Osteocyte (in vitro differentiated cells): Measurements from ENCODE around the gene TFR2. TPM values are rescaled to one million over a fixed set of nuclear protein-coding genes. Genes with fewer than 3 reads are reported as not detected.
"Not testable (repeated sequence)": the region's sequence is repeated elsewhere in the genome, so short reads cannot be mapped to it uniquely, and the experiment has no call there.

ENCODE experiments used
- DNase-seq: peaks from one replicate; pipeline ENCODE4 v3.0.0; 2021; ENCODE audit warnings: mixed read lengths; ENCODE audit not compliant: unreplicated experiment; ENCODE audit errors: extremely low spot score
- H3K27ac Mint-ChIP-seq: one replicate; pipeline ENCODE4 v1.8.0; 2021; ENCODE audit warnings: mild to moderate bottlenecking, mixed read lengths; ENCODE audit not compliant: unreplicated experiment
- H3K27me3 Mint-ChIP-seq: one replicate; pipeline ENCODE4 v1.8.0; 2021; ENCODE audit warnings: mixed read lengths; ENCODE audit not compliant: unreplicated experiment
- H3K36me3 Mint-ChIP-seq: one replicate; pipeline ENCODE4 v1.8.0; 2021; ENCODE audit warnings: mixed read lengths; ENCODE audit not compliant: unreplicated experiment
- H3K4me1 Mint-ChIP-seq: one replicate; pipeline ENCODE4 v1.8.0; 2021; ENCODE audit warnings: mixed read lengths; ENCODE audit not compliant: unreplicated experiment
- H3K4me3 Mint-ChIP-seq: one replicate; pipeline ENCODE4 v1.8.0; 2021; ENCODE audit warnings: mild to moderate bottlenecking, moderate library complexity, mixed read lengths; ENCODE audit not compliant: unreplicated experiment
- H3K9me3 Mint-ChIP-seq: one replicate; pipeline ENCODE4 v1.8.0; 2021; ENCODE audit warnings: mixed read lengths; ENCODE audit not compliant: unreplicated experiment
- total RNA-seq: library from RNA; stranded (reverse); gene quantifications from 2 replicates; pipeline ENCODE4 v1.2.1, GENCODE V29; 2021
- TF ChIP-seq, protein P1 (sequence below): fragments of 200-600 bp; sonication (generic); IDR thresholded peaks from 2 replicates; pipeline ENCODE4 v1.5.0; 2021; ENCODE audit warnings: antibody characterized with exemption, mild to moderate bottlenecking, moderate library complexity

Gene TFR2
- total RNA-seq, 1 donor from 2014 or later, result 0.19 TPM

GRCh38 chr7:100670074-100670473, 28.7 kb upstream of the TFR2 start:
- H3K4me1 Mint-ChIP-seq, result peaks cover 5% of the 10 kb centered on the region
- H3K27ac Mint-ChIP-seq, result no peak overlapping the region
- TF ChIP-seq, protein P1, sequence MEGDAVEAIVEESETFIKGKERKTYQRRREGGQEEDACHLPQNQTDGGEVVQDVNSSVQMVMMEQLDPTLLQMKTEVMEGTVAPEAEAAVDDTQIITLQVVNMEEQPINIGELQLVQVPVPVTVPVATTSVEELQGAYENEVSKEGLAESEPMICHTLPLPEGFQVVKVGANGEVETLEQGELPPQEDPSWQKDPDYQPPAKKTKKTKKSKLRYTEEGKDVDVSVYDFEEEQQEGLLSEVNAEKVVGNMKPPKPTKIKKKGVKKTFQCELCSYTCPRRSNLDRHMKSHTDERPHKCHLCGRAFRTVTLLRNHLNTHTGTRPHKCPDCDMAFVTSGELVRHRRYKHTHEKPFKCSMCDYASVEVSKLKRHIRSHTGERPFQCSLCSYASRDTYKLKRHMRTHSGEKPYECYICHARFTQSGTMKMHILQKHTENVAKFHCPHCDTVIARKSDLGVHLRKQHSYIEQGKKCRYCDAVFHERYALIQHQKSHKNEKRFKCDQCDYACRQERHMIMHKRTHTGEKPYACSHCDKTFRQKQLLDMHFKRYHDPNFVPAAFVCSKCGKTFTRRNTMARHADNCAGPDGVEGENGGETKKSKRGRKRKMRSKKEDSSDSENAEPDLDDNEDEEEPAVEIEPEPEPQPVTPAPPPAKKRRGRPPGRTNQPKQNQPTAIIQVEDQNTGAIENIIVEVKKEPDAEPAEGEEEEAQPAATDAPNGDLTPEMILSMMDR, result no peak
- no peaks in the 10 kb centered on the region for H3K9me3 Mint-ChIP-seq
- H3K36me3 Mint-ChIP-seq, result no peaks in the 10 kb centered on the region
- peaks cover 30% of the 10 kb centered on the region for H3K27me3 Mint-ChIP-seq
- no peak for DNase-seq
- H3K4me3 Mint-ChIP-seq, result no peak overlapping the region

DNA sequence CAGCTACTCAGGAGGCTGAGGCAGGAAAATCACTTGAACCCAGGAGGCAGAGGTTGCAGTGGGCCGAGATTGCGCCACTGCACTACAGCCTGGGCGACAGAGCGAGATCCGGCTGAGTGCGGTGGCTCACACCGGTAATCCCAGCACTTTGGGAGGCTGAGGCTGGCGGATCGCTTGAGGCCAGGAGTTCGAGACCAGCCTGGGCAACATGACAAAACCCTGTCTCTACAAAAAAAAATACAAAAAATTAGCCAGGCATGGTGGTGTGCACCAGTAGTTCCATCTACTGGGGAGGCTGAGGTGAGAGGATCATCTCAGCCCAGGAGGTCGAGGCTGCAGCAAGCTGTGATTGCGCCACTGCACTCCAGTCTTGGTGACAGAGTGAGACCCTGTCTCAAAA, 27.8 kb upstream of the TFR2 start:
- H3K4me3 Mint-ChIP-seq, H3K4me1 Mint-ChIP-seq, H3K9me3 Mint-ChIP-seq, DNase-seq, H3K36me3 Mint-ChIP-seq, H3K27ac Mint-ChIP-seq: not testable (repeated sequence)
- H3K27me3 Mint-ChIP-seq, result peaks cover 30% of the 10 kb centered on the region

DNA sequence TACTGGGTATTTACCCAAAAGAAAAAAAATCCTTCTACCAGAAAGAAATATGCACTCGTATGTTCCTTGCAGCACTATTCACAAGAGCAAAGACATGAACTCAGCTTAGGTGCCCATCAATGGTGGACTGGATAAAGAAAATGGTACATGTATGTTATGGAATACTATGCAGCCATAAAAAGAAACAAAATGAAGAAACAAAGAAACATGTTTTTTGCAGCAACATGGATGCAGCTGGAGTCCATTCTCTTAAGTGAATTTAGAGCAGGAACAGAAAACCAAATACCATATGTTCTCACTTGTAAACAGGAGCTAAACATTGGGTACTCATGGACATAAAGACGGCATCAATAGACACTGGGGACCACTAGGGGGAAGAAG, 26.7 kb upstream of the TFR2 start:
- Mint-ChIP-seq H3K4me3 (no peak overlapping the region), H3K27ac (no peak overlapping the region)
- TF ChIP-seq, protein P1, result no peak

GRCh38 chr7:100667331-100668068, 26.1 kb upstream of the TFR2 start:
- Mint-ChIP-seq H3K27ac (no peak overlapping the region), H3K36me3 (no peaks in the 10 kb centered on the region), H3K9me3 (no peaks in the 10 kb centered on the region), H3K4me3 (no peak overlapping the region), H3K27me3 (peaks cover 30% of the 10 kb centered on the region), H3K4me1 (peaks cover 1% of the 10 kb centered on the region)
- DNase-seq, result no peak
- TF ChIP-seq, protein P1, result no peak

More for the DNA sequence above, 26.7 kb upstream of the TFR2 start:
- Mint-ChIP-seq H3K36me3 (no peaks in the 10 kb centered on the region), H3K9me3 (no peaks in the 10 kb centered on the region), H3K4me1 (peaks cover 4% of the 10 kb centered on the region), H3K27me3 (peaks cover 30% of the 10 kb centered on the region)
- DNase-seq, result no peak

GRCh38 chr7:100665168-100665726, 23.9 kb upstream of the TFR2 start:
- no peak for DNase-seq
- Mint-ChIP-seq H3K36me3 (no peaks in the 10 kb centered on the region), H3K4me3 (no peak overlapping the region), H3K4me1 (no peaks in the 10 kb centered on the region), H3K27me3 (peaks cover 28% of the 10 kb centered on the region), H3K9me3 (no peaks in the 10 kb centered on the region), H3K27ac (no peak overlapping the region)
- TF ChIP-seq, protein P1, result no peak

DNA sequence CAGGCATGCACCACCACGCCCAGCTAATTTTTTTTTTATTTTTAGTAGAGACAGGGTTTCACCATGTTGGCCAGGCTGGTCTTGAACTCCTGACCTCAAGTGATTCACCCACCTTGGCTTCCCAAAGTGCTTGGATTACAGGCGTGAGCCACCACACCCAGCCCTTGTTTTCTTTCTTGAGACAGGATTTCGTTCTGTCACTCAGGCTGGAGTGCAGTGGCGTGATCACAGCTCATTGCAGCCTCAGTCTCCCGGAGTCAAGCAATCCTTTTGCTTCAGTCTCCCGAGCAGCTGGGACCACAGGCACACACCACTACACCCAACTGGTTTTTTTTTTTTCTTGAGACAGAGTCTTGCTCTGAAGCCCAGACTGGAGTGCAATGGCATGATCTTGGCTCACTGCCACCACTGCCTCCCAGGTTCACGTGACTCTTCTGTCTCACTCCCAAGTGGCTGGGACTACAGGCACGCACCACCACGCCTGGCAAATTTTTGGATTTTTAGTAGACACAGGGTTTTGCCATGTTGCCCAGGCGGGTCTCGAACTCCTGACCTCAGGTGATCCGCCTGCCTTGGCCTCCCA, 20.9 kb upstream of the TFR2 start:
- not testable (repeated sequence) for H3K4me1 Mint-ChIP-seq, H3K36me3 Mint-ChIP-seq, H3K9me3 Mint-ChIP-seq, H3K4me3 Mint-ChIP-seq, DNase-seq, H3K27ac Mint-ChIP-seq
- H3K27me3 Mint-ChIP-seq, result peaks cover 19% of the 10 kb centered on the region
